H1 (cell line): ENCODE measurements around the gene JADE3.

Experiments used
- BRCA1 ChIP-seq: IDR thresholded peaks from 2 replicates; pipeline ENCODE4 v1.6.1; 2012; ENCODE audit warnings: low read depth, low read length, improper control_type of control experiment
- CBX5 ChIP-seq: fragments of 300-800, 300-1000 bp; sonication (generic); IDR thresholded peaks from 2 replicates; pipeline ENCODE4 v1.7.1; 2016; ENCODE audit warnings: antibody characterized with exemption, low read length, low read depth
- CEBPB ChIP-seq: IDR thresholded peaks from 2 replicates; pipeline ENCODE4 v1.6.1; 2012; ENCODE audit warnings: low read depth, low read length
- CTCF ChIP-seq, 3 experiments: IDR thresholded peaks; 1 replicate in 2 of 3; 2 replicates in 1 of 3; pipeline versions ENCODE4 v1.5.1 to v1.6.1; 2011; ENCODE audit warnings: low read length in 3 of 3, mild to moderate bottlenecking in 3 of 3, inconsistent platforms in 2 of 3, low read depth in 1 of 3, moderate library complexity in 1 of 3; ENCODE audit not compliant: insufficient read depth in 1 of 3; ENCODE audit errors: control extremely low read depth in 1 of 3
- E2F6 ChIP-seq: IDR thresholded peaks from 2 replicates; pipeline ENCODE4 v1.6.1; 2012; ENCODE audit warnings: inconsistent platforms
- EZH2 ChIP-seq: fragments of 200-600 bp; sonication (generic); IDR thresholded peaks from 2 replicates; pipeline ENCODE4 v1.7.1; 2012; ENCODE audit warnings: low read depth, mild to moderate bottlenecking, moderate library complexity, low read length, inconsistent platforms; ENCODE audit not compliant: severe bottlenecking
- FOSL1 ChIP-seq: IDR thresholded peaks from 2 replicates; pipeline ENCODE4 v1.6.1; 2011; ENCODE audit warnings: mild to moderate bottlenecking, low read depth, low read length, moderate library complexity; ENCODE audit not compliant: insufficient read depth
- KDM5A ChIP-seq: fragments of 200-600 bp; IDR thresholded peaks from 2 replicates; pipeline ENCODE4 v1.7.1; 2012; ENCODE audit warnings: mild to moderate bottlenecking, low read length, inconsistent platforms, mixed read lengths
- PHF8 ChIP-seq: fragments of 200-600 bp; sonication (generic); conservative IDR thresholded peaks from 2 replicates; pipeline ENCODE4 v1.7.1; 2012; ENCODE audit warnings: low read depth, mild to moderate bottlenecking, inconsistent platforms, low read length, moderate library complexity
- POLR2A ChIP-seq, 2 experiments: IDR thresholded peaks; 1 replicate in 1 of 2; 2 replicates in 1 of 2; pipeline ENCODE4 v1.6.1; 2011; ENCODE audit warnings: low read depth in 2 of 2, low read length in 2 of 2, mild to moderate bottlenecking in 2 of 2; ENCODE audit errors: control extremely low read depth in 1 of 2
- POLR2AphosphoS5 ChIP-seq: IDR thresholded peaks from 2 replicates; pipeline ENCODE4 v1.6.1; 2011; ENCODE audit warnings: low read depth, low read length
- RFX5 ChIP-seq: IDR thresholded peaks from 2 replicates; pipeline ENCODE4 v1.6.1; 2011; ENCODE audit warnings: low read depth, low read length, improper control_type of control experiment, borderline replicate concordance
- TAF1 ChIP-seq: IDR thresholded peaks from 2 replicates; pipeline ENCODE4 v1.6.1; 2011; ENCODE audit warnings: mild to moderate bottlenecking, low read depth, low read length
- ZNF274 ChIP-seq: IDR thresholded peaks from 2 replicates; pipeline ENCODE4 v1.7.0; 2012; ENCODE audit warnings: low read length, borderline replicate concordance; ENCODE audit errors: extremely low read depth

- TF ChIP-seq EZH2 (no peak), POLR2A (IDR thresholded peaks at IDR 0.05; ENCODE audit: control extremely low read depth in 1 of 2, low read depth in 2 of 2, low read length in 2 of 2) (no peak), CBX5 (no peak), FOSL1 (no peak), ZNF274 (no peak), BRCA1 (no peak), TAF1 (no peak), CTCF (IDR thresholded peaks at IDR 0.05; ENCODE audit: control extremely low read depth in 1 of 3, insufficient read depth in 1 of 3, low read depth in 1 of 3, low read length in 3 of 3) (no peak), CEBPB (no peak), KDM5A (no peak), POLR2AphosphoS5 (no peak), E2F6 (no peak), RFX5 (no peak), PHF8 (no peak)
Measured at GRCh38 chrX:47063179-47063578, 151.0 kb downstream of the JADE3 start.
